SKM-1 (cell line): Measurements from ENCODE around the gene NYAP1.
"Not testable (repeated sequence)": the region's sequence is repeated elsewhere in the genome, so short reads cannot be mapped to it uniquely, and the experiment has no call there.

ENCODE experiments used
- DNase-seq: peaks from one replicate; lab custom pipeline; 2025; ENCODE audit not compliant: unreplicated experiment; lab: John Stamatoyannopoulos, UW

NYAP1 gene

DNA sequence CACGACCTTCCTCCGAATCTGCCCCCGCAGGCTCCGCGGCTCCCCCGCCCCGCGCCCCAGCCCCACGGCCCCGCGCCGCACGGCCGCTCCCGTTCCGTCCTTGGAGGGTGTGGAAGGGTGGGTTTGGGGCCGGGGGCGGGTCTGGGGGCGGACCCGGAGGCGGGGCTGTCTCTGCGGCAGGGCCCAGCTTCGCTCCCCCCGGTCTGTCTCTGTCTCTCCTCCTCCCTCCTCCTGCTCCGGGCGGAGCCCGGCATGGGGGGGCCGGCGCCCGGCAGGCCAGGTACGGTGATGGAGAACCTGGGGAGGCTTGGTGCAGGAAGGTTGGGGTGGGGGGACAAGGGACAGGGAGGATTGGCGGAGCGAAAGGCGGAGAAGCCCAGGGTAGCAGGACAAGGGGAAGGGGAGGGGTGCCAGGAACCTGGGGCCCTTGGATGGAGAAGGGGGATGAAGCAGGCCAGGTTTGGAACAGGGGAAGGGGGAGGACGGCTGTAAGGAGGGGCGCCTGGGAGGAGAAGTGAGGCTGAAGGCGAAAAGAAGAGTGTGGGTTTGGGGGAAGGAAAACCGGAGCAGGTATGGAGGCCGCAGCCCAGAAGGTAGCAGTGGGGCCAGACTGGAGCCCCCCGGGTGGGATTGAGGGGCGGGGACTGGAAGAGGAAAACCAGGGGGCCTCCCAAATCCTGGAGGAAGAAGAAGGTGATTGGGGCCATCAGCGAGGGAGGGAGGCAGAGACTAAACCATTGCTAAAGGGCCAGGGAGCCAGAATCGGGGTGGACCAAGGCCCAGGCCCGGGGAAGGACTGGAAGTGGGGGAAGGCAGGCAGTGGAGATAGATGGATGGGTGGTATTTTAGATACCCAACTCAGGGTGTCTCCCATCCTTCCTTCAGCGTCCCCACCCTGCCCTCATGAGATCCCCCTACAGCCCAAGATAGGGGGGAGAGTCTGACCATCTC lies at the start of gene NYAP1:
Gene NYAP1, plus strand, starts transcription at position 206 of the 951 bp plus-strand sequence. CDS start 1,385 bp downstream, outside the sequence.
- DNase-seq = no peak

DNA sequence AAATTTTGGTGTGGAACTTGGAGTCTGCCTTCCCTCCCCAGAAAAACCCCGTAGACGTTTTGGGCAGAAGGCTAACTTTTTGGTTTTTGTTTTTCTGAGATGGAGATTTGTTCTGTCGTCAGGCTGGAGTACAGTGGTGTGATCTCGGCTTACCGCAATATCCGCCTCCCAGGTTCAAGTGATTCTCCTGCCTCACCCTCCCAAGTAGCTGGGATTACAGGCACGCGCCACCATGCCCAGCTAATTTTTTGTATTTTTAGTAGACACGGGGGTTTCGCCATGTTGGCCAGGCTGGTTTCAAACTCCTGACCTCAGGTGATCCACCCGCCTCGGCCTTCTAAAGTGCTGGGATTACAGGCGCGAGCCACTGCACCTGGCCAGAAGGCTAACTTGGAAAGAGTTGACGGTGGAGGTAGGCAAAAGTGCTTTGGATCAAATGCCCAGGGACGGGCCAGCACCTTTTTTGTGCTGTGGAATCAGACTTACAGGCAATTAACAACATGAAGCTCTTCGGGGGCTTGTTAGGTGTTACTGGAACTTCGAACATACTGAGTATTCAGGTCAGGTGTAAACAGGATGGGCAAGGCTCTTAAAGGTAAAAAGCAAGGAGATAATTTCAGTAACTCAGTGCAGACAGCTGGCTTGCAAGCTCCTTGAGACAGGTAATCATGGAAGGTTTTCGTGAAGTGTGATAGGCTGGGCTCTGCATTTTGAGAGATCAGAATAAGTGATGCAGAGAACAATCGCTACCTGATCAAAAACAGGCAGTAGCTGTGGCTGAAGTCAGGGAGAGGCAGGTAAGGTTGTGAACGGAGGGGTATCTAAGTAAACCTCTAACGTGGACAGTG lies 49.2 kb upstream of the NYAP1 start:
- DNase-seq = no peak

DNA sequence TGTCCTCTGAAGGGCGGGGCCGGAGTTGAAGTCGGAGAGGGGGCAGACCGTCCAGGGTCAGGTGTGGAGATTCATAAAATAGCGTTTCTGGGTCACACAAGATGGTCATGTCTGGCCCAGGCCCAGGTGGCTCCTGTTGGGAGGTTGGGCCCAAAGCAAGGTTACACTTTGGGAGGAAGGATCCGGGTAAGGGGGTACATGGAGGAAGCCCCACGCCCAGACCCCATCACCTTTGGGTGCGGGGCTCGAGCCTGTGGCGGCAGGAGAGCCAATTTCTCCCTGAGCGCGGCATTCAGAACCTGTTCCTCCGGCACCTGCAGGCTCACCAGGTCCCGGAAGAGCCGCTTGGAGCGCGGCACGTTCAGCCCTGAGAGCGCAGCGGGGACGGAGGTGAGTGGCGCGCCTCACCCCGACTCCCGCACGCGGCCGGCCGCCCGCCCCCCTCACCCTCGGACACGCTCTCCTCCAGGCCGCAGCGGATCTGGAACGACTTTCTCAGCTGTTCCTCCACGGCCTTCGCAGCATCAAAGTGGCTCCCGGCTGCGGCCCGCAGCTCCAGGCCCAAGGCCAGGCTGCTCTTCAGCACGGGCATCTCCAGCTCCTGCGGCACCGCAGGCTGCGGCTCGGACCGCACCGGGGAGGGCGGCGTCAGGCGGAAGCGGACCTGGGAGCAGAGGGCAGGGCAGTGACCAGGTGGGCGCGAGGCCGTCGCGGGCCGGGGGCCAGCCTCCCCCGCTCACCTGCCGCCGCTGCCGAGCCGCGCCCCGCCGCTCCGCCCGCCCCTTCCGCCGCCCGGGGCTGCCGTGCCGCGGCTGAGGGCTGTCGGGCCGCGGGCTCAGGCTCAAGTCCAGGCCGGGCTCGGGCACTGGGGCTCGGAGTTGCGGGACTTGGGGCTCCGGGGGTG lies 48.1 kb upstream of the NYAP1 start:
- no peak for DNase-seq

DNA sequence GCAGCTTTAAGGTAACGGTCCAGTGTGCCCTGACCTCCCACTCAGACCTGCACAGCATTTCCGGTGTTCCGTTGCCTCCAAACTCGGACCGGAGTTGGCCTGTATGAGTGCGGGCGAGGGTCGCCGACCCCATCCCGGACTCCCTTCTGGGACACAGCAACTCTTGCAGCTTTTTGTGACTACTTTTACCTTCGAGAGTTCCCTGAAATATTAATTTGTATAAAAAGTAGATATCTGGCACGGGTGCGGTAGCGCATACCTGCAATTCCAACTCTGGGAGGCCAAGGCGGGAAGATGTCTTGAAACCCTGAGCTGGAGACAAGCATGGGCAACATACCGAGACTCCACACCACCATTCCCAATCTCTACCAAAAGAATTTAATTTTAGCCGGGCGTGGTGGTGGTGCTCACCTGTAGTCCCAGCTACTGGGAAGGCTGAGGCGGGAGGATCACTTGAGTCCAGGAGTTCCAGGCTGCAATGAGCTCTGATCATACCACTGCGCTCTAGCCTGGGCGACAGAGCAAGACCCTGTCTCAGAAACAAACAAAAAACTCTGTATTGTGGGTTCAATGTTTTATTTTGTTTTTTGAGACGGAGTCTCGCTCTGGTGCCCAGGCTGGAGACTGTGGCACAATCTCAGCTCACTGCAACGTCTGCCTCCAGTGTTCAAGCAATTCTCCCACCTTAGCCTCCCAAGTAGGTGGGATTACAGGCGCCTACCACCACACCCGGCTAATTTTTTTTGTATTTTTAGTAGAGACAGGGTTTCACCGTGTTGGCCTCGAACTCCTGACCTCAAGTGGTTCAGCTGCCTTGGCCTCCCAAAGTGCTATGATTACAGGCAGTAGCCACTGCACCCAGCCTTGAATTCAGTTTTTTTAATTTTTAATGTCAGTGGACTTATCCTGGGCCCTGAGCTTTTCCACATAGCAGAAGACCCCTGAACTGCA lies 46.3 kb upstream of the NYAP1 start:
- no peak for DNase-seq

DNA sequence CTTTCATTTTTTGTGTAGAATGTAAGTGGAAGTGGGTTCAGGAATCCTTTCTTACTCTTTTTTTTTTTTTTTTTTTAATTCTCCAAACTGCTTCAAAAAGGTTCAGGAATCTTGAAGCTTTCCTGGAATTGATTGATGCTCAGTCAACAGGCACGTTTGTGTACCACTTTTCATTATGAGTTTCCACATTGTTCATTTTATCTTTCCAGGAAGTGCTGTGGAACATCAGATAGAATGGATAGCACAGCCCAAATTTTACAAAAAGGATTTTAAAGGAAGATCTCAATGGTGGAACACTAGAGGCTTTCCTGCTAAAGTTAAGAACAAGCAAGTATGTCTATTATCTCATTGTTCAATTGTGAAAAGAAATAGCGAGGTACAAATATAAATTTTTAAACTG lies 45.6 kb upstream of the NYAP1 start:
- DNase-seq = no peak

DNA sequence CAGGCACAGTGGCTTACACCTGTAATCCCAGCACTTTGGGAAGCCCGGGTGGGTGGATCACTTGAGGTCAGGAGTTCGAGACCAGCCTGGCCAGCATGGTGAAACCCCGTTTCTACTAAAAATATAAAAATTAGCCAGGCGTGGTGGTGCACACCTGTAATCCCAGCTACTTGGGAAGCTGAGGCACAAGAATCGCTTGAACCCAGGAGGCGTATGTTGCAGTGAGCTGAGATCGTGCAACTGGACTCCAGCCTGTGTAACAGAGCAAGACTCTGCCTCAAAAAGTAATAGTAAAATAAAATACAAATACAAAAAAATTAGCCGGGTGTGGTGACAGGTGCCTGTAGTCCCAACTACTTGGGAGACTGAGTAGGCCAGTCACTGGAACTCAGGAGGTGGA lies 45.0 kb upstream of the NYAP1 start:
- not testable (repeated sequence) for DNase-seq

DNA sequence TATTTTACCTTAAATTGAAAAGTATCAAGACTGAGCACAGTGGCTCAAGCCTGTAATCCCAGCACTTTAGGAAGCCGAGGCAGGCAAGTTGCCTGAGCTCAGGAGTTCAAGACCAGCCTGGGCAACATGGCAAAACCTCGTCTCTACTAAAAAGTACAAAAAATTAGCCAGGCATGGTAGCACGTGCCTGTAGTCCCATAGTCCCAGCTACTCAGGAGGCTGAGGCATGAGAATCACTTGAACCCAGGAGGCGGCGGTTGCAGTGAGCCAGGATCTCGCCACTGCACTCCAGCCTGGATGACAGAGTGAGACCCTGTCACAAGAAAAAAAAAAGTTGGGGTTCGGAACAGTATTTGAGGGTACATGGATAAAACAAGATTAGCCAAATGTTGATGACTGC lies 44.5 kb upstream of the NYAP1 start:
- not testable (repeated sequence) for DNase-seq

DNA sequence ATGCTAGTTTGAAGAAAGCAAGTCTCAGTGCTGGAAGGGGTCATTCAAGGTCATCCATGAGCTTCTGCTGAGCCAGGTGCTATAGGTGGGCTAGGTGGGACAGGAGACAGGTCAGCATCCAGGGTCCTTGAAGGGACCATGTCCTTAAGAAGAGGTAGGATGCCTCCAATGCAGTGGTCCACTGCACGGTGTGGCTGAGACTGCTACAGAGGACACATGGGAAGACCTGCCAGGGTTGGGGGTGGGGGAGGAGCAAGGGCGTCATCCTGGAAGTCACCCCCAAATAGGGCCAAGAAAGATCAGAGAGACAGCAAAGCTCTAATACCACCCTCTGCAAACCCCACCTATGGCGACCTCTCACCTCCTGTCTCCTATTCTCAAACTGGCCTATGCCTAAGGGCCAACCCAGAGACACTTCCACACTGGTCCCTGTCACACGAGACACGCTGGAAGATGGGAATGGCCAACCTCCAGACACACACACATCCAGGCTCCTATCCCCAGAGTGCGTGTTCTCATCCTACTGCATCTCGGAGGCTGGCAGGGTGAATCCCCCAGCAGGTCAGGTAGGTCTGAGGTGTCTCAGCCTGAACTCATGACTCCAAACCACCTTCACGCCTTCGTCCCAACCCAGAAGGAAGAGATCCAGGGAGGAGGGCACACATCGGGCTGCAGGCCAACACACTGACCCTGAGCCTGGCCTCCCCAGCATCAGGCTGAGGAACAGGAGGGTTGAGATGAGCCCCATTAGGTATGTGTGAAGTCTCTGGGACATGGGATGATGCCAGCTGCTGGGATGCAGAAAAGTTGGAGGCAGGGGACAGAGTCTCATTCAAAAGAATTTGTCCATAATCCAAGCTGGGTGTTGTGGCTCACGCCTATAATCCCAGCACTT lies 41.8 kb upstream of the NYAP1 start:
- DNase-seq = no peak

DNA sequence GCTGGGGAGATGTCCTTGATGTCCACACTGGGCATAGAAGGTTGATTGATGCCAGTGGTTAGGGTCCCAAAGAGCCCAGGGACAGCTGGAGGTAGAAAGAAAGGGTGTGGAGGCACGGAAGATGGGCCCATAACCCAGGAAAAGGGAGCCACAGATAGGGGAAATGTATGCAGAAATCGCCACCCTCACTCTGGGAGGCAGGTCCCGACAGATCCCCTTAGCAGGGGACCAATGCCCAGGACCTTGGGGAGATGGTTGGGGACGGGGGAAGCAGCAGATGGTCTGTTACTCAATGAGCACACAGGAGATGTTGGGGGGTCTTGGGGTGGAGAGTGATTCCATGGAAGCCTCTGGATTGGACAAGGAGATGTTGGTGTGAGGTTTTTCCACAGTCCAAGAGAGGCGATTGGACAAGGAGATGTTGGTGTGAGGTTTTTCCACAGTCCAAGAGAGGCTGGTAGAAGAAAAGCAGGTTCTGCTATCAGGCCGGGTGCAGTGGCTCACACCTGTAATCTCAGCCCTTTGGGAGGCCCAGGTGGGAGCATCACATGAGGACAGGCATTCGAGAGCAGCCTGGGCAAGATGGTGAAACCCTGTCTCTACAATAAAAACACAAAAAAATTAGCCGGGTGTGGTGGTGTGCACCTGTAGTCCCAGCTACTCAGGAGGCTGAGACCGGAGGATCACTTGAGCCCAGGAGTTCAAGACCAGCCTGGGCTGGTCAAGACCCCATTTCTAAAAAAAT lies 40.5 kb upstream of the NYAP1 start:
- no peak for DNase-seq

DNA sequence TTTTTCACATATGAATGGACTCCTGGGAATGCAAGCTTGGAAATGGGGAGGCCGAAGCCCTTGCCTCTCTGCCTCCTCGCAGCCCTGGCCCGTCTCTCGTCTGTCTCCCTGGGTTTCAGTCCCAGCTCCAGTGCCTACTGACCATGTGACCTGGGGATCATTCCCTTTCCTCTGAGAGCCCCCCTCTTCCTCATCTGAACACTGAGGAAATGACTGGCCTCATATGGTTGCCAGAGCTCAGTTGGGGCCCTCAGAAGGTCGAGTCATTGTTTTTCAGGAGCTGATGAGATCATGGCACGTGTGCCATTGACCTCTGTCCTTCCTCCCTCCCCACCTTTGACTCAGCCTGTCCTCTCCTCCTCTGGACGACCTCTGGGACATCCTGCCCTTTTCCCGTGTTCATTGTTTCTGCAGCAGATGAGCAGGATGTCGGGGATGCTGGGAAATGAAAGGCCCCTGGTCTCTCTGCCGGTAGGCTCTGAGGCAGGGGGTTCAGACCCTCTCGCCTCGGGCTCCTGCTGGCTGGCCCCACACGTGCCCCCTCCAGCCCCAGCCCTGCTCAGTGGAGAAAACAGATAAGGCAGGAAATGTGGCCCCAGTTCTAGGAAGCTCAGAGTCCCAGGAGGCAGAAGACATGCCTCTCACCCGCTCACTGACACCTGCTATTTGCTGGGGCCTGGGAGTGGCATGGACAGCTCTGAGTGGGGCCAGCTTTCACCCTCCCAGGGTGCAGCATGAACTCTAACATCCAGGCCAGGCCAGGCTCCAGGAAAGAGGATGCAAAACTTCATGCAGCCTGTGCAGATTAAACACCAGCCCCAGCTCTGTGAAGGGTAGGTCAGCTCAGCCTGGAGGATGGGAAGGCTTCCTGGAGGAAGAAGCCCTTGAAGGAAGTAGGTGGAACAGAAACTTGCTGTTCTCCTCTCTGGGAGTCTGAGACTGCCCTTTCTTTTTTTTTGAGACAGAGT lies 39.1 kb upstream of the NYAP1 start:
- DNase-seq = no peak

DNA sequence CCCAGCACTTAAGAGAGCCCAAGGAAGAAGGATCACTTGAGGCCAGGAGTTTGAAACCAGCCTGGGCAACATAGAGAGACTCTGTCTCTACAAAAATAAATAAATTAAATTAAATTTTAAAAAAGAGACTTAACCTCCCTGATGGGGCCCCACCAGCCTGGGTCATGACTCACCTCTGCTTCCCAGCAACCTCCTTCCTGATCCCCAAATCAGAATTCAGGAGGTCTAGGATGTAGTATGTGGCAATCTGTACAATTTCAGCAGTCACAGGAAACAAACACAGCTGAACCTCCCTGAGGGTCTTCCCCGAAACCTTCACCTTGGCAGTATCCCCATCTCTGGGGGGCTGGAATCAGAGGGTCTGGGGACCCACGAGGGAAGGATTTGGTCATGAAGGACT lies 37.7 kb upstream of the NYAP1 start:
- no peak for DNase-seq

DNA sequence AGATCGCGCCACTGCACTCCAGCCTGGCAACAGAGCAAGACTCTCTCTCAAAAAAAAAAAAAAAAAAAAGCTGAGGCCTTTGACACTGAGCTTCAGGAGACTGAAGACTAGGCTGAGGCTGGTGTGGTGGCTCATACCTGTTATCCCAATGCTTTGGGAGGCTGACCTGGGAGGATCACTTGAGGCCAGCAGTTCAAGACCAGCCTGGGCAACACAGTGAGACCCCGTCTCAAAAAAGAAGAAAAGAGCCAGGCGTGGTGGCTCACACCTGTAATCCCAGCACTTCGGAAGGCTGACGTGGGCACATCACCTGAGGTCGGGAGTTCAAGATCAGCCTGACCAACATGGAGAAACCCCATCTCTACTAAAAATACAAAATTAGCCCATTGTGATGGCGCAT lies 36.4 kb upstream of the NYAP1 start:
- not testable (repeated sequence) for DNase-seq

DNA sequence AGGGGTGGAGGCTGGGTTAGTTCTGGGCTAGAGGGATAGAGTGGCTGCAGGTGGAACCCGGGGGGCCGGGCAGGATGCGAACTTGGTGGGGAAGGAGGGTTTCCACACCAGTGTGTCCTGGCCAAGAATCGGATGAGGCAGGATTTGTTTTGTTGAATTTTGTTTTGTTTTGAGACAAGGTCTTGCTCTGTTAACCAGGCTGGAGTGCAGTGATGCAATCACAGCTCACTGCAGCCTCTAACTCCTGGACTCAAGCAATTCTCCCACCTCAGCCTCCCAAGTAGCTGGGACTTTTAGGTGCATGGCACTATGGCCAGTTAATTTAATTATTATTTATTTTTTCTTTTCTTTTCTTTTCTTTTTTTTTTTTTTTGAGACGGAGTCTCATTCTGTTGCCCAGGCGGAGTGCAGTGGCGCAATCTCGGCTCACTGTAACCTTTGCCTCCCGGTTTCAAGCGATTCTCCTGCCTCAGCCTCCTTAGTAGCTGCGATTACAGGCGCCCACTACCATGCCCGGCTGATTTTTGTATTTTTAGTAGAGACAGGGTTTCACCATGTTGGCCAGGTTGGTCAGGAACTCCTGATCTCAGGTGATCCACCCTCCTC lies 34.4 kb upstream of the NYAP1 start:
- no peak for DNase-seq

DNA sequence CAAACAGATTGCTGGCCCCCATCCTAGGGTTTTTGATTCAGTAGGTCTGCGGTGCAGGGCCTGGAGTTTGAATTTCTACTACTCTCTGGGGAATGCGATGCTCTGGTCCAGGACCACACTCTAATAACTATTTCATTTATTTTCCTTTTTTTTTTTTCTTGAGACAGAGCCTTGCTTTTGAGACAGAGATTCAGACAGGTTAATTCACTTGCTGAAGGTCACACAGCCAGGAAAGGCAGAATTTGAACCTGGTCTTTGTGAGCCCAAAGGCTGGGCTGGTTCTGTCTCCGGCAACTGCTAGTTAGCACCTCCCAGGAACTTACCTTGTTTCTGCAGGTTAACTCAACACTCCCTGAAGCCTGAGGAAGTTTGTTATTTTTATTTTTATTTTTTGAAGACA lies 31.2 kb upstream of the NYAP1 start:
- DNase-seq = no peak

DNA sequence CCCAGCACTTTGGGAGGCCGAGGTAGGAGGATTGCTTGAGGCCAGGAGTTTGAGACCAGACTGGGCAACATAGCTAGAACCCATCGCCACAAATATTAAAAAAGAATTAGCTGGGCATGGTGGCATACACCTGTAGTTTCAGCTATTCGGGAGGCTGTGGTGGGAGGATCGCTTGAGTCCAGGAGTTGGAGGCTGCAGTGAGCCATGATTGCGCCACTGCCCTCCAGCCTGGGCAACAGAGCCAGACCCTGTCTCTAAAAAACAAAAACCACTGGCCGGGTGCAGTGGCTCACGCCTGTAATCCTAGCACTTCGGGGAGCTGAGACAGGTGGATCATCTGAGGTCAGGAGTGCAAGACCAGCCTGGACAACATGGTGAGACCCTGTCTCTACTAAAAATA lies 29.9 kb upstream of the NYAP1 start:
- DNase-seq = not testable (repeated sequence)

DNA sequence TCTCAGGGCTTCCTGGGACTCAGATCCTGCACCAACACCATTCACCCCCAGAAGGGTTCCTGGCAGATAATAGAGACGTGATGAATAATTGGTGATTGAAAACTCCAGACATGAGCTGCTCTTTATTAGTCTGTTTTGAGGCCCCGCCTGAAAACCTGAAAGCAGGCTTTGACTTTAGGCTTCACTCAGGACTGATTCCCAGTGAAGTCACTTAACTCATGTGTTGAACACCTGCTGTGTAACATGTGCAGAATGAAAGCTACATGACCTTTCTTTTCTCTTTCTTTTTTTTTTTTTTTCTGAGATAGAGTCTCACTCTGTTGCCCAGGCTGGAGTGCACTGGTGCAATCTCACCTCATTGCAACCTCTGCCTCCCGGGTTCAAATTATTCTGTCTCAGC lies 28.5 kb upstream of the NYAP1 start:
- DNase-seq = no peak

DNA sequence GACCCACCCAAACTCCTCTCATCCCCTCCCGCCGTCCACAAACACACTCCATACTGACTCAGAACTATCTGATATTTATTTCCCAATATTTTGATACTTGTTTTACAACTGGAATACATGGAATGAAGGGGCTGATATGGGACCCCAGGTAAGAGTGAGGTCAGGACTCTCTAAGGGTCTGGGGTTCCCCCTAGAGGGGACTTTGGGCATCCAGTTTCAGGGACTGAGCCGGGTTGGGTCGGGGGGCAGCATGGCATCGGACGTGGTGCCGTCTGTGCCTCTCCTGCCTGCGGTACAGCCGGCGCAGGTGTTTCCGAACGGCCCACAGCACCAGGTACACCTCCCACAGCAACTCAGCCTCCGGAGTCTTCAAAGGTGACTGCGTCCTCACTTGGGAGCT lies 27.2 kb upstream of the NYAP1 start:
- DNase-seq = no peak
